PC-9 (cell line): ENCODE measurements around the gene CCDC63. TPM values are rescaled to one million over a fixed set of nuclear protein-coding genes. Genes with fewer than 3 reads are reported as not detected.

Experiments used
- BruUV-seq: library from RNA; stranded (reverse); fragments of 400-500 nt; replicated peaks from 2 replicates; lab custom pipeline; 2021; lab: Mats Ljungman, UMichigan
- CTCF ChIA-PET: fragments of 300-600 bp; sonication (Branson Sonifier 250); formaldehyde crosslinking; loops from one replicate; lab custom pipeline; 2022; ENCODE audit warnings: antibody characterized with exemption; lab: Charles Lee
- POLR2A ChIA-PET: fragments of 300-600 bp; sonication (Branson Sonifier 250); formaldehyde crosslinking; loops from one replicate; lab custom pipeline; 2022; ENCODE audit warnings: antibody characterized with exemption; ENCODE audit not compliant: unreplicated experiment; lab: Charles Lee
- DNase-seq, 2 experiments: peaks; one replicate each; pipeline versions ENCODE4 v3.0.0 to v3.0.0-alpha.2; 2015 to 2022; ENCODE audit warnings: mixed read lengths in 1 of 2
- H2AFZ ChIP-seq: fragments of 200-600 bp; sonication (generic); 2 replicates; pipeline ENCODE4 v1.8.1; 2017; ENCODE audit warnings: antibody characterized with exemption
- H3F3A ChIP-seq: fragments of 200-600 bp; sonication (generic); 2 replicates; pipeline ENCODE4 v1.8.1; 2017; ENCODE audit warnings: antibody characterized with exemption, mild to moderate bottlenecking, low read depth; ENCODE audit not compliant: insufficient read depth
- H3K27ac ChIP-seq: fragments of 200-600 bp; sonication (generic); 2 replicates; pipeline ENCODE4 v1.6.1; 2016; ENCODE audit warnings: mixed run types
- H3K27me3 ChIP-seq: fragments of 200-600 bp; sonication (generic); 2 replicates; pipeline ENCODE4 v1.6.1; 2016; ENCODE audit warnings: low read depth, mixed run types; ENCODE audit not compliant: insufficient read depth
- H3K36me3 ChIP-seq: fragments of 200-600 bp; sonication (generic); 2 replicates; pipeline ENCODE4 v1.6.1; 2016; ENCODE audit warnings: low read depth, mixed run types
- H3K4me1 ChIP-seq: fragments of 200-600 bp; sonication (generic); replicated peaks from 2 replicates; pipeline ENCODE4 v1.6.1; 2016; ENCODE audit warnings: mixed run types; ENCODE audit not compliant: insufficient read depth
- H3K4me2 ChIP-seq: fragments of 200-600 bp; sonication (generic); 2 replicates; pipeline ENCODE4 v1.6.1; 2017; ENCODE audit warnings: mixed run types
- H3K4me3 ChIP-seq: fragments of 200-600 bp; sonication (generic); 2 replicates; pipeline ENCODE4 v1.6.1; 2016; ENCODE audit warnings: mixed run types
- H3K79me2 ChIP-seq: fragments of 200-600 bp; sonication (generic); 2 replicates; pipeline ENCODE4 v1.6.1; 2017; ENCODE audit warnings: low read depth, mixed run types
- H3K9me2 ChIP-seq: fragments of 200-600 bp; sonication (generic); 2 replicates; pipeline ENCODE4 v1.8.1; 2017; ENCODE audit warnings: mild to moderate bottlenecking; ENCODE audit not compliant: insufficient read depth
- H3K9me3 ChIP-seq: fragments of 200-600 bp; sonication (generic); 2 replicates; pipeline ENCODE4 v1.8.1; 2016; ENCODE audit warnings: low read depth; ENCODE audit not compliant: insufficient read depth
- H4K20me1 ChIP-seq: fragments of 200-600 bp; sonication (generic); 2 replicates; pipeline ENCODE4 v1.8.1; 2017; ENCODE audit not compliant: insufficient read depth
- CTCF ChIP-seq: fragments of 200-600 bp; sonication (generic); conservative IDR thresholded peaks from 2 replicates; pipeline ENCODE4 v1.6.1; 2017; ENCODE audit warnings: mixed run types, antibody characterized with exemption, mild to moderate bottlenecking, moderate library complexity
- EZH2 ChIP-seq: fragments of 200-600 bp; sonication (generic); IDR thresholded peaks from 2 replicates; pipeline ENCODE4 v1.8.0; 2017; ENCODE audit warnings: antibody characterized with exemption, low read depth
- intact Hi-C: fragments of 100-400 bp; cut with micrococcal nuclease; formaldehyde crosslinking; loops from one replicate; pipeline ENCODE4 v1.10.0; 2022; ENCODE audit not compliant: unreplicated experiment
- total RNA-seq: library from RNA; stranded (reverse); gene quantifications from 2 replicates; pipeline ENCODE4 v1.2.3, GENCODE V29; 2021

CCDC63 gene
- total RNA-seq, 1 experiment from 2014 or later = not detected

- Histone ChIP-seq H3K79me2 (no peaks in the 10 kb centered on the region), H3F3A (no peaks in the 10 kb centered on the region), H3K9me3 (no peaks in the 10 kb centered on the region), H3K27ac (no peak overlapping the region), H2AFZ (no peak overlapping the region), H3K36me3 (no peaks in the 10 kb centered on the region), H3K4me3 (no peak overlapping the region), H3K9me2 (no peaks in the 10 kb centered on the region), H3K4me2 (no peak overlapping the region), H4K20me1 (no peaks in the 10 kb centered on the region), H3K27me3 (no peaks in the 10 kb centered on the region), H3K4me1 (peaks cover 14% of the 10 kb centered on the region)
- no peak for TF ChIP-seq CTCF
- no peak for TF ChIP-seq EZH2
- ChIA-PET POLR2A (no interaction called here), CTCF (interaction anchor here (0.5 kb wide), 1 partner anchor 458 kb away, joined by 7 read pairs; no protein-coding TSS in a partner anchor)
- no peak for DNase-seq
- intact Hi-C loops = no loop called here
- no TSS peak for BruUV-seq
Observed at GRCh38 chr12:110929818-110930217, 83.0 kb downstream of the CCDC63 start.

- H3K4me3 ChIP-seq = no peak overlapping the region
- H3K79me2 ChIP-seq = no peaks in the 10 kb centered on the region
- H3K36me3 ChIP-seq = no peaks in the 10 kb centered on the region
- H3K4me1 ChIP-seq = peaks cover 21% of the 10 kb centered on the region
- no peak overlapping the region for H2AFZ ChIP-seq
- no peak overlapping the region for H3K27ac ChIP-seq
- no peaks in the 10 kb centered on the region for H3K9me3 ChIP-seq
- no peaks in the 10 kb centered on the region for H3K9me2 ChIP-seq
- TF ChIP-seq CTCF (no peak), EZH2 (no peak)
- intact Hi-C loops = no loop called here
- H3K27me3 ChIP-seq = no peaks in the 10 kb centered on the region
- no peak for DNase-seq
- CTCF ChIA-PET = interaction anchor here (0.5 kb wide), 1 partner anchor 458 kb away, joined by 7 read pairs; no protein-coding TSS in a partner anchor
- no peaks in the 10 kb centered on the region for H3F3A ChIP-seq
- POLR2A ChIA-PET = interaction anchor here (0.6 kb wide), 2 partner anchors 10 to 48 kb away, joined by 4 read pairs; partner anchors contain the start of gene MYL2
- no peak overlapping the region for H3K4me2 ChIP-seq
- no TSS peak for BruUV-seq
- no peaks in the 10 kb centered on the region for H4K20me1 ChIP-seq
Observed at GRCh38 chr12:110930348-110931314, 83.8 kb downstream of the CCDC63 start.

- no peaks in the 10 kb centered on the region for H3K9me3 ChIP-seq
- no peak overlapping the region for H3K27ac ChIP-seq
- H3K36me3 ChIP-seq = no peaks in the 10 kb centered on the region
- peaks cover 21% of the 10 kb centered on the region for H3K4me1 ChIP-seq
- H3K9me2 ChIP-seq = no peaks in the 10 kb centered on the region
- no TSS peak for BruUV-seq
- no peaks in the 10 kb centered on the region for H4K20me1 ChIP-seq
- H3F3A ChIP-seq = no peaks in the 10 kb centered on the region
- no peaks in the 10 kb centered on the region for H3K27me3 ChIP-seq
- DNase-seq = no peak
- no peak overlapping the region for H2AFZ ChIP-seq
- intact Hi-C loops = no loop called here
- TF ChIP-seq CTCF (no peak), EZH2 (no peak)
- H3K79me2 ChIP-seq = no peaks in the 10 kb centered on the region
- ChIA-PET CTCF (no interaction called here), POLR2A (interaction anchor here (0.6 kb wide), 1 partner anchor 47 kb away, joined by 4 read pairs; no protein-coding TSS in a partner anchor)
- no peak overlapping the region for H3K4me2 ChIP-seq
- no peak overlapping the region for H3K4me3 ChIP-seq
Observed at GRCh38 chr12:110931315-110931728, 84.5 kb downstream of the CCDC63 start.
